GM12892 (cell line): ENCODE measurements around the gene ADD1.

Experiments used
- POLR2A ChIP-seq: IDR thresholded peaks from 2 replicates; pipeline ENCODE4 v1.6.1; 2011; ENCODE audit warnings: low read depth, low read length, control low read depth
- POLR2AphosphoS5 ChIP-seq: IDR thresholded peaks from 2 replicates; pipeline ENCODE4 v1.6.1; 2011; ENCODE audit warnings: low read depth, low read length, control low read depth
- TAF1 ChIP-seq: IDR thresholded peaks from 2 replicates; pipeline ENCODE4 v1.6.1; 2011; ENCODE audit warnings: low read depth, mild to moderate bottlenecking, control low read depth, low read length, borderline replicate concordance

GRCh38 chr4:2813446-2814405, 29.9 kb upstream of the ADD1 start:
- no peak for TF ChIP-seq POLR2AphosphoS5
- no peak for TF ChIP-seq TAF1
- no peak for TF ChIP-seq POLR2A
